H9 (cell line): ENCODE data around the gene ERC1. TPM values are rescaled to one million over a fixed set of nuclear protein-coding genes. Genes with fewer than 3 reads are reported as not detected.

Source experiments
- DNase-seq: peaks from one replicate; pipeline ENCODE4 v3.0.0-alpha.2; 2017
- H2AFZ ChIP-seq: one replicate; pipeline ENCODE4 v1.6.1; 2013; ENCODE audit warnings: mild to moderate bottlenecking, low read length, control low read depth, moderate library complexity
- H2AK5ac ChIP-seq: 2 replicates; pipeline ENCODE4 v1.6.1; 2013; ENCODE audit warnings: low read length, control low read depth, mixed read lengths; ENCODE audit not compliant: insufficient read length
- H2BK120ac ChIP-seq: one replicate; pipeline ENCODE4 v1.6.1; 2013; ENCODE audit warnings: low read depth, mild to moderate bottlenecking, low read length, control low read depth, inconsistent platforms; ENCODE audit not compliant: poor library complexity, severe bottlenecking
- H2BK12ac ChIP-seq: 2 replicates; pipeline ENCODE4 v1.6.1; 2013; ENCODE audit warnings: low read length, control low read depth, mixed read lengths, low read depth; ENCODE audit not compliant: insufficient read length
- H2BK15ac ChIP-seq: 2 replicates; pipeline ENCODE4 v1.6.1; 2013; ENCODE audit warnings: low read depth, low read length, control low read depth
- H2BK20ac ChIP-seq: one replicate; pipeline ENCODE4 v1.6.1; 2013; ENCODE audit warnings: low read depth, mild to moderate bottlenecking, low read length, control low read depth, inconsistent platforms; ENCODE audit not compliant: poor library complexity, severe bottlenecking
- H2BK5ac ChIP-seq: 2 replicates; pipeline ENCODE4 v1.6.1; 2013; ENCODE audit warnings: low read length, control low read depth, mixed read lengths; ENCODE audit not compliant: insufficient read length
- H3K14ac ChIP-seq: 2 replicates; pipeline ENCODE4 v1.6.1; 2013; ENCODE audit warnings: low read length, control low read depth; ENCODE audit not compliant: insufficient read depth
- H3K18ac ChIP-seq: 2 replicates; pipeline ENCODE4 v1.6.1; 2013; ENCODE audit warnings: low read depth, mild to moderate bottlenecking, mixed read lengths, low read length, control low read depth; ENCODE audit not compliant: insufficient read length
- H3K23ac ChIP-seq: 2 replicates; pipeline ENCODE4 v1.6.1; 2013; ENCODE audit warnings: low read length, control low read depth, mixed read lengths, low read depth; ENCODE audit not compliant: insufficient read length
- H3K23me2 ChIP-seq: 2 replicates; pipeline ENCODE4 v1.6.1; 2013; ENCODE audit warnings: low read depth, mild to moderate bottlenecking, mixed read lengths, low read length, control low read depth; ENCODE audit not compliant: insufficient read length, poor library complexity, severe bottlenecking
- H3K27ac ChIP-seq: 2 replicates; pipeline ENCODE4 v1.5.1; 2013; ENCODE audit warnings: low read length, control low read depth, mixed read lengths, low read depth; ENCODE audit not compliant: insufficient read length
- H3K27me3 ChIP-seq: 2 replicates; pipeline ENCODE4 v1.6.1; 2013; ENCODE audit warnings: low read length, control low read depth, inconsistent platforms; ENCODE audit not compliant: insufficient read depth
- H3K4ac ChIP-seq: 2 replicates; pipeline ENCODE4 v1.6.1; 2013; ENCODE audit warnings: low read depth, mild to moderate bottlenecking, control low read depth, inconsistent platforms, low read length, moderate library complexity
- H3K4me1 ChIP-seq: 2 replicates; pipeline ENCODE4 v1.6.1; 2013; ENCODE audit warnings: low read length, control low read depth, inconsistent platforms; ENCODE audit not compliant: insufficient read depth
- H3K4me2 ChIP-seq: 2 replicates; pipeline ENCODE4 v1.6.1; 2013; ENCODE audit warnings: low read length, control low read depth, mixed read lengths; ENCODE audit not compliant: insufficient read length, insufficient read depth
- H3K56ac ChIP-seq: 2 replicates; pipeline ENCODE4 v1.6.1; 2013; ENCODE audit warnings: low read depth, mild to moderate bottlenecking, mixed read lengths, low read length, control low read depth; ENCODE audit not compliant: insufficient read length
- H3K79me1 ChIP-seq: 2 replicates; pipeline ENCODE4 v1.6.1; 2013; ENCODE audit warnings: low read depth, mild to moderate bottlenecking, moderate library complexity, low read length, control low read depth, inconsistent platforms; ENCODE audit not compliant: insufficient read depth, poor library complexity, severe bottlenecking
- H3K79me2 ChIP-seq: 2 replicates; pipeline ENCODE4 v1.6.1; 2013; ENCODE audit warnings: low read length, control low read depth, inconsistent platforms; ENCODE audit not compliant: insufficient read depth
- H3K9ac ChIP-seq: 2 replicates; pipeline ENCODE4 v1.6.1; 2013; ENCODE audit warnings: low read length, control low read depth, mixed read lengths; ENCODE audit not compliant: insufficient read length; ENCODE audit errors: extremely low read depth
- H3K9me3 ChIP-seq: one replicate; pipeline ENCODE4 v1.6.1; 2013; ENCODE audit warnings: low read depth, low read length, inconsistent platforms; ENCODE audit not compliant: control insufficient read depth
- H3T11ph ChIP-seq: one replicate; pipeline ENCODE4 v1.6.1; 2013; ENCODE audit warnings: mild to moderate bottlenecking, low read length, control low read depth, inconsistent platforms
- H4K20me1 ChIP-seq: one replicate; pipeline ENCODE4 v1.6.1; 2013; ENCODE audit not compliant: control insufficient read depth, insufficient read length, insufficient read depth
- H4K5ac ChIP-seq: 2 replicates; pipeline ENCODE4 v1.6.1; 2013; ENCODE audit warnings: low read depth, mild to moderate bottlenecking, mixed read lengths, low read length, control low read depth; ENCODE audit not compliant: insufficient read length
- H4K8ac ChIP-seq: replicated peaks from 2 replicates; pipeline ENCODE4 v1.6.1; 2013; ENCODE audit warnings: low read length, control low read depth, mixed read lengths, low read depth; ENCODE audit not compliant: insufficient read length
- H4K91ac ChIP-seq: 2 replicates; pipeline ENCODE4 v1.6.1; 2013; ENCODE audit warnings: low read depth, mild to moderate bottlenecking, moderate library complexity, mixed read lengths, low read length, control low read depth; ENCODE audit not compliant: insufficient read length
- H3K27ac Mint-ChIP-seq, 3 experiments: 2 replicates in 2 of 3; 3 replicates in 1 of 3; pipeline ENCODE4 v1.8.0; 2020 to 2021; ENCODE audit warnings: mixed read lengths in 3 of 3, mild to moderate bottlenecking in 1 of 3, moderate library complexity in 1 of 3
- H3K27me3 Mint-ChIP-seq: 2 replicates; pipeline ENCODE4 v1.8.0; 2021; ENCODE audit warnings: low read depth, mild to moderate bottlenecking, moderate library complexity, mixed read lengths
- H3K36me3 Mint-ChIP-seq, 3 experiments: 2 replicates in 2 of 3; 3 replicates in 1 of 3; pipeline ENCODE4 v1.8.0; 2020 to 2021; ENCODE audit warnings: low read depth in 3 of 3, mixed read lengths in 3 of 3; ENCODE audit not compliant: insufficient read depth in 1 of 3
- H3K4me1 Mint-ChIP-seq, 2 experiments: 2 replicates each; pipeline ENCODE4 v1.8.0; 2020; ENCODE audit warnings: mixed read lengths in 2 of 2
- H3K4me3 Mint-ChIP-seq, 2 experiments: 2 replicates in 1 of 2; 3 replicates in 1 of 2; pipeline ENCODE4 v1.8.0; 2020 to 2021; ENCODE audit warnings: mild to moderate bottlenecking in 2 of 2, mixed read lengths in 2 of 2, moderate library complexity in 1 of 2
- H3K9me3 Mint-ChIP-seq, 2 experiments: 2 replicates in 1 of 2; 3 replicates in 1 of 2; pipeline ENCODE4 v1.8.0; 2020; ENCODE audit warnings: mild to moderate bottlenecking in 2 of 2, mixed read lengths in 2 of 2, moderate library complexity in 1 of 2
- WGBS: extraction: QIAGEN DNeasy Blood & Tissue Kit; methylation state at CpG from one replicate; pipeline ENCODE4 v1.1.7; 2013; ENCODE audit warnings: missing lambda C conversion rate, low lambda C conversion rate, mixed read lengths; ENCODE audit not compliant: insufficient read length; ENCODE audit errors: extremely low coverage; 5-methylcytosine and 5-hydroxymethylcytosine counted together
- total RNA-seq: library from RNA; stranded (reverse); gene quantifications from 2 replicates; pipeline ENCODE4 v1.2.1, GENCODE V29; 2021
- TF ChIP-seq, protein P1 (sequence below): fragments of 200-600 bp; sonication (generic); conservative IDR thresholded peaks from 3 replicates; pipeline ENCODE4 v1.8.0; 2021; ENCODE audit warnings: antibody characterized with exemption, mild to moderate bottlenecking

ERC1 gene
- total RNA-seq, 1 experiment from 2014 or later = 51.2 TPM

GRCh38 chr12:1435456-1435855 is 444.4 kb downstream of the ERC1 start:
- Mint-ChIP-seq H3K27me3 (no peaks in the 10 kb centered on the region), H3K4me3 (no peak overlapping the region), H3K4me1 (no peaks in the 10 kb centered on the region), H3K27ac (no peak overlapping the region), H3K36me3 (no peaks in the 10 kb centered on the region; a peak in 2 of 7 replicates), H3K9me3 (no peaks in the 10 kb centered on the region; a peak in 1 of 5 replicates)
- no peaks in the 10 kb centered on the region for H3K9me3 ChIP-seq
- H4K5ac ChIP-seq = no peak overlapping the region
- no peak overlapping the region for H3K9ac ChIP-seq
- H3K23me2 ChIP-seq = no peaks in the 10 kb centered on the region
- no peak overlapping the region for H4K8ac ChIP-seq
- no peak overlapping the region for H4K91ac ChIP-seq
- H3K79me2 ChIP-seq = no peaks in the 10 kb centered on the region
- H2BK5ac ChIP-seq = no peak overlapping the region
- no peak overlapping the region for H3T11ph ChIP-seq
- no peaks in the 10 kb centered on the region for H3K4me1 ChIP-seq
- no peaks in the 10 kb centered on the region for H3K27me3 ChIP-seq
- no peak overlapping the region for H2BK120ac ChIP-seq
- no peaks in the 10 kb centered on the region for H3K79me1 ChIP-seq
- no peak overlapping the region for H3K4ac ChIP-seq
- no peak overlapping the region for H2AK5ac ChIP-seq
- H3K4me2 ChIP-seq = no peak overlapping the region
- no peak for DNase-seq
- H3K18ac ChIP-seq = no peak overlapping the region
- H2BK20ac ChIP-seq = no peak overlapping the region
- no peak overlapping the region for H3K14ac ChIP-seq
- no CpG with 5 or more reads among the region's 3 CpGs for WGBS
- H3K56ac ChIP-seq = no peak overlapping the region
- H2AFZ ChIP-seq = no peak overlapping the region
- H4K20me1 ChIP-seq = no peaks in the 10 kb centered on the region
- H3K23ac ChIP-seq = no peak overlapping the region
- TF ChIP-seq, protein P1, sequence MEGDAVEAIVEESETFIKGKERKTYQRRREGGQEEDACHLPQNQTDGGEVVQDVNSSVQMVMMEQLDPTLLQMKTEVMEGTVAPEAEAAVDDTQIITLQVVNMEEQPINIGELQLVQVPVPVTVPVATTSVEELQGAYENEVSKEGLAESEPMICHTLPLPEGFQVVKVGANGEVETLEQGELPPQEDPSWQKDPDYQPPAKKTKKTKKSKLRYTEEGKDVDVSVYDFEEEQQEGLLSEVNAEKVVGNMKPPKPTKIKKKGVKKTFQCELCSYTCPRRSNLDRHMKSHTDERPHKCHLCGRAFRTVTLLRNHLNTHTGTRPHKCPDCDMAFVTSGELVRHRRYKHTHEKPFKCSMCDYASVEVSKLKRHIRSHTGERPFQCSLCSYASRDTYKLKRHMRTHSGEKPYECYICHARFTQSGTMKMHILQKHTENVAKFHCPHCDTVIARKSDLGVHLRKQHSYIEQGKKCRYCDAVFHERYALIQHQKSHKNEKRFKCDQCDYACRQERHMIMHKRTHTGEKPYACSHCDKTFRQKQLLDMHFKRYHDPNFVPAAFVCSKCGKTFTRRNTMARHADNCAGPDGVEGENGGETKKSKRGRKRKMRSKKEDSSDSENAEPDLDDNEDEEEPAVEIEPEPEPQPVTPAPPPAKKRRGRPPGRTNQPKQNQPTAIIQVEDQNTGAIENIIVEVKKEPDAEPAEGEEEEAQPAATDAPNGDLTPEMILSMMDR = no peak
- no peak overlapping the region for H2BK12ac ChIP-seq
- H3K27ac ChIP-seq = no peak overlapping the region
- H2BK15ac ChIP-seq = no peak overlapping the region
